Right cardiac atrium (tissue), 5 donors: ENCODE measurements around the gene AGPS. TPM values are rescaled to one million over a fixed set of nuclear protein-coding genes. Genes with fewer than 3 reads are reported as not detected.
"Not testable (repeated sequence)": the region's sequence is repeated elsewhere in the genome, so short reads cannot be mapped to it uniquely, and the experiment has no call there.

Source experiments
- ATAC-seq, 2 donors: fragments of 200-7000 bp; cut with Tn5 transposase; one replicate each; pipeline versions ENCODE4 v1.8.0 to v1.9.1; 2020; ENCODE audit warnings: moderate library complexity in 2 of 2, mild to moderate bottlenecking in 1 of 2
- DNase-seq, 3 donors: peaks; one replicate each; pipeline ENCODE4 v3.0.0-alpha.2; 2020
- H3K27ac ChIP-seq: one replicate; pipeline ENCODE4 v1.5.1; 2013; ENCODE audit warnings: mild to moderate bottlenecking, low read length, control low read depth, moderate library complexity
- H3K27me3 ChIP-seq: one replicate; pipeline ENCODE4 v1.6.1; 2013; ENCODE audit not compliant: control insufficient read depth, insufficient read depth
- H3K4me1 ChIP-seq: one replicate; pipeline ENCODE4 v1.6.1; 2013; ENCODE audit warnings: low read length; ENCODE audit not compliant: control insufficient read depth, insufficient read depth
- H3K4me3 ChIP-seq: one replicate; pipeline ENCODE4 v1.5.1; 2013; ENCODE audit warnings: low read length, control low read depth
- H3K9me3 ChIP-seq: one replicate; pipeline ENCODE4 v1.6.1; 2013; ENCODE audit warnings: low read length; ENCODE audit not compliant: control insufficient read depth
- WGBS: extraction: QIAGEN DNeasy Blood & Tissue Kit; methylation state at CpG from one replicate; pipeline ENCODE4 v1.1.7; 2013; 5-methylcytosine and 5-hydroxymethylcytosine counted together
- intact Hi-C, 4 donors: fragments of 100-400 bp; cut with DNase I; formaldehyde crosslinking; loops; one replicate each; pipeline versions ENCODE4 v1.11.0 to v1.14.0; 2022 to 2023
- polyA plus RNA-seq: library from polyadenylated mRNA; stranded (reverse); fragments of 200-250 nt; gene quantifications from one replicate; pipeline ENCODE4 v1.2.3, GENCODE V29; 2013
- total RNA-seq, 4 donors: library from RNA; stranded (reverse); fragmentation: NEBNext Ultra II Directional; extraction: Animal tissue kit (Norgen Biotek cat#: 25700); gene quantifications; one replicate each; pipeline ENCODE4 v1.2.1, GENCODE V29; 2021
- donor health status: healthy with polysubstance abuse.
- donor health status: DM: no; HTN: yes; CAD: no.
- donor health status: DM: no; HTN: no; CAD: no.
- donor health status: DM: no; HTN: yes; CAD: no; lungs with severe emphysema.
- donor health status: DM: yes; HTN: yes; CAD: no.

The AGPS gene
- total and polyA plus RNA-seq, 5 donors: 4.7 to 26.0 (median 23.9) TPM

GRCh38 chr2:177398290-177398683, 5.7 kb downstream of the AGPS start:
- Histone ChIP-seq H3K4me3 (no peak overlapping the region), H3K4me1 (peaks cover 2% of the 10 kb centered on the region), H3K27me3 (no peaks in the 10 kb centered on the region), H3K9me3 (no peaks in the 10 kb centered on the region), H3K27ac (no peak overlapping the region)
- DNase-seq (no peak), ATAC-seq (no peak)
- 86% methylated on average over 1 of the region's 1 CpG for WGBS
- intact Hi-C loops: loop anchor here in 1 of 4 donors (10.0 kb wide), 1 partner anchor 133 kb away; the partner anchor contains the start of gene NFE2L2

GRCh38 chr2:177398791-177399190, 6.2 kb downstream of the AGPS start:
- Histone ChIP-seq H3K27me3 (no peaks in the 10 kb centered on the region), H3K4me1 (peaks cover 2% of the 10 kb centered on the region), H3K27ac (no peak overlapping the region), H3K4me3 (no peak overlapping the region), H3K9me3 (no peaks in the 10 kb centered on the region)
- DNase-seq: no peak
- intact Hi-C loops: loop anchor here in 1 of 4 donors (10.0 kb wide), 1 partner anchor 134 kb away; the partner anchor contains the start of gene NFE2L2
- 65% methylated on average over 1 of the region's 1 CpG for WGBS
- ATAC-seq: no peak

GRCh38 chr2:177399376-177399775, 6.8 kb downstream of the AGPS start:
- Histone ChIP-seq H3K4me1 (peaks cover 2% of the 10 kb centered on the region), H3K27me3 (no peaks in the 10 kb centered on the region), H3K27ac (no peak overlapping the region), H3K9me3 (no peaks in the 10 kb centered on the region), H3K4me3 (no peak overlapping the region)
- DNase-seq (no peak), ATAC-seq (no peak)
- 66% methylated on average over 1 of the region's 1 CpG for WGBS
- intact Hi-C loops: loop anchor here in 1 of 4 donors (10.0 kb wide), 1 partner anchor 135 kb away; the partner anchor contains the start of gene NFE2L2

GRCh38 chr2:177400337-177400923, 7.9 kb downstream of the AGPS start:
- ATAC-seq (no peak), DNase-seq (no peak)

GRCh38 chr2:177402096-177402495, 9.5 kb downstream of the AGPS start:
- Histone ChIP-seq H3K27ac (no peak overlapping the region), H3K27me3 (no peaks in the 10 kb centered on the region), H3K4me1 (peaks cover 2% of the 10 kb centered on the region), H3K4me3 (no peak overlapping the region), H3K9me3 (no peaks in the 10 kb centered on the region)
- intact Hi-C loops: no loop called here
- no peak for ATAC-seq
- no peak for DNase-seq
- 96% methylated on average over 1 of the region's 1 CpG for WGBS

More at GRCh38 chr2:177400337-177400923, 7.9 kb downstream of the AGPS start:
- H3K27me3 ChIP-seq: no peaks in the 10 kb centered on the region
- intact Hi-C loops: no loop called here
- 75% methylated on average over 4 of the region's 4 CpGs for WGBS
- peaks cover 2% of the 10 kb centered on the region for H3K4me1 ChIP-seq
- H3K9me3 ChIP-seq: no peaks in the 10 kb centered on the region
- H3K4me3 ChIP-seq: no peak overlapping the region
- no peak overlapping the region for H3K27ac ChIP-seq

GRCh38 chr2:177403838-177404237, 11.3 kb downstream of the AGPS start:
- intact Hi-C loops: no loop called here
- no peaks in the 10 kb centered on the region for H3K9me3 ChIP-seq
- H3K27ac ChIP-seq: no peak overlapping the region
- no peaks in the 10 kb centered on the region for H3K4me1 ChIP-seq
- 67% methylated on average over 6 of the region's 6 CpGs for WGBS
- no peak for ATAC-seq
- H3K4me3 ChIP-seq: no peak overlapping the region
- no peaks in the 10 kb centered on the region for H3K27me3 ChIP-seq
- no peak for DNase-seq

- intact Hi-C loops: no loop called here
- WGBS: 66% methylated on average over 3 of the region's 3 CpGs
- Histone ChIP-seq H3K4me1 (no peaks in the 10 kb centered on the region), H3K9me3 (no peaks in the 10 kb centered on the region), H3K4me3 (no peak overlapping the region), H3K27ac (no peak overlapping the region), H3K27me3 (no peaks in the 10 kb centered on the region)
- DNase-seq (no peak), ATAC-seq (no peak)
Measured at GRCh38 chr2:177404243-177404642, 11.7 kb downstream of the AGPS start.

GRCh38 chr2:177405029-177405692, 12.6 kb downstream of the AGPS start:
- Histone ChIP-seq H3K27me3 (no peaks in the 10 kb centered on the region), H3K4me3 (no peak overlapping the region), H3K9me3 (no peaks in the 10 kb centered on the region), H3K4me1 (no peaks in the 10 kb centered on the region), H3K27ac (no peak overlapping the region)
- ATAC-seq (no peak), DNase-seq (no peak)
- intact Hi-C loops: loop anchor here in 2 of 4 donors (5.0 kb wide), 2 partner anchors 68 to 243 kb away; no protein-coding TSS in a partner anchor
- 79% methylated on average over 2 of the region's 2 CpGs for WGBS

- Histone ChIP-seq H3K4me1 (no peaks in the 10 kb centered on the region), H3K4me3 (no peak overlapping the region), H3K27ac (no peak overlapping the region), H3K27me3 (no peaks in the 10 kb centered on the region), H3K9me3 (no peaks in the 10 kb centered on the region)
- DNase-seq: no peak
- WGBS: 98% methylated on average over 1 of the region's 1 CpG
- ATAC-seq: no peak
- intact Hi-C loops: loop anchor here in 2 of 4 donors (5.0 kb wide), 2 partner anchors 69 to 244 kb away; no protein-coding TSS in a partner anchor
Measured at GRCh38 chr2:177406182-177406581, 13.6 kb downstream of the AGPS start.

GRCh38 chr2:177407031-177407430, 14.5 kb downstream of the AGPS start:
- Histone ChIP-seq H3K4me3 (no peak overlapping the region), H3K27ac (no peak overlapping the region), H3K9me3 (no peaks in the 10 kb centered on the region), H3K4me1 (no peaks in the 10 kb centered on the region), H3K27me3 (no peaks in the 10 kb centered on the region)
- no peak for ATAC-seq
- 94% methylated on average over 2 of the region's 2 CpGs for whole genome bisulfite sequencing
- intact Hi-C loops: loop anchor here in 2 of 4 donors (5.0 kb wide), 2 partner anchors 70 to 245 kb away; no protein-coding TSS in a partner anchor
- DNase-seq: no peak

GRCh38 chr2:177410629-177411028, 18.1 kb downstream of the AGPS start:
- WGBS: 92% methylated on average over 8 of the region's 8 CpGs
- intact Hi-C loops, H3K27ac ChIP-seq, DNase-seq, ATAC-seq, H3K27me3 ChIP-seq, H3K4me1 ChIP-seq, H3K4me3 ChIP-seq, H3K9me3 ChIP-seq: not testable (repeated sequence)
